ENCODE data around the gene RTN4R.

Gene RTN4R

GRCh38 chr22:20244691-20245576 lies 23.2 kb downstream of the RTN4R start:
- FAIRE-seq (peak; percentile 26), DNase-seq (ENCODE audit: extremely low spot score, insufficient read length, low read depth) (no peak)

GRCh38 chr22:20244250-20244648 lies 23.9 kb downstream of the RTN4R start:
- FAIRE-seq, result no peak
- DNase-seq (ENCODE audit: extremely low spot score, insufficient read length, low read depth), result no peak

- no peak for DNase-seq (ENCODE audit: extremely low spot score, insufficient read length, low read depth)
- FAIRE-seq, result peak; percentile 65
These were observed 24.4 kb downstream of the RTN4R start for GRCh38 chr22:20243537-20244249.

- DNase-seq (ENCODE audit: extremely low spot score, insufficient read length, low read depth) (no peak), FAIRE-seq (no peak)
These were observed 25.0 kb downstream of the RTN4R start for GRCh38 chr22:20243176-20243536.

- DNase-seq (ENCODE audit: extremely low spot score, insufficient read length, low read depth), result no peak
These were observed 25.5 kb downstream of the RTN4R start for GRCh38 chr22:20242393-20243175.

GRCh38 chr22:20241579-20242392 lies 26.3 kb downstream of the RTN4R start:
- DNase-seq (ENCODE audit: extremely low spot score, insufficient read length, low read depth), result no peak
- FAIRE-seq, result no peak

More at GRCh38 chr22:20242393-20243175, 25.5 kb downstream of the RTN4R start:
- FAIRE-seq, result no peak

- no peak for DNase-seq (ENCODE audit: extremely low spot score, insufficient read length, low read depth)
- FAIRE-seq, result no peak
These were observed 27.2 kb downstream of the RTN4R start for GRCh38 chr22:20240900-20241299.

- no peak for DNase-seq (ENCODE audit: extremely low spot score, insufficient read length, low read depth)
- FAIRE-seq, result no peak
These were observed 27.7 kb downstream of the RTN4R start for GRCh38 chr22:20240447-20240764.

GRCh38 chr22:20239676-20240446 lies 28.3 kb downstream of the RTN4R start:
- FAIRE-seq, result no peak

GRCh38 chr22:20238901-20239675 lies 29.0 kb downstream of the RTN4R start:
- DNase-seq (ENCODE audit: extremely low spot score, insufficient read length, low read depth), result no peak
- no peak for FAIRE-seq

More at GRCh38 chr22:20239676-20240446, 28.3 kb downstream of the RTN4R start:
- DNase-seq (ENCODE audit: extremely low spot score, insufficient read length, low read depth), result no peak

- DNase-seq (ENCODE audit: extremely low spot score, insufficient read length, low read depth), result peak; percentile 74
- peak; percentile 80 for FAIRE-seq
These were observed 29.6 kb downstream of the RTN4R start for GRCh38 chr22:20238536-20238900.

- no peak for DNase-seq (ENCODE audit: extremely low spot score, insufficient read length, low read depth)
- FAIRE-seq, result no peak
These were observed 30.4 kb downstream of the RTN4R start for GRCh38 chr22:20237480-20238440.

GRCh38 chr22:20236052-20236717 lies 31.9 kb downstream of the RTN4R start:
- FAIRE-seq, result no peak
- no peak for DNase-seq (ENCODE audit: extremely low spot score, insufficient read length, low read depth)

- no peak for FAIRE-seq
- DNase-seq (ENCODE audit: extremely low spot score, insufficient read length, low read depth), result no peak
These were observed 32.6 kb downstream of the RTN4R start for GRCh38 chr22:20235389-20235991.

GRCh38 chr22:20234760-20235388 lies 33.2 kb downstream of the RTN4R start:
- DNase-seq (ENCODE audit: extremely low spot score, insufficient read length, low read depth), result no peak
- no peak for FAIRE-seq

GRCh38 chr22:20234314-20234682 lies 33.8 kb downstream of the RTN4R start:
- no peak for DNase-seq (ENCODE audit: extremely low spot score, insufficient read length, low read depth)
- no peak for FAIRE-seq
